ENCODE data around the gene TNFRSF4. TPM values are rescaled to one million over a fixed set of nuclear protein-coding genes. Genes with fewer than 3 reads are reported as not detected.

TNFRSF4 gene
- total RNA-seq, 2 experiments from 2014 or later: 1.1 TPM; not detected in 1

DNA sequence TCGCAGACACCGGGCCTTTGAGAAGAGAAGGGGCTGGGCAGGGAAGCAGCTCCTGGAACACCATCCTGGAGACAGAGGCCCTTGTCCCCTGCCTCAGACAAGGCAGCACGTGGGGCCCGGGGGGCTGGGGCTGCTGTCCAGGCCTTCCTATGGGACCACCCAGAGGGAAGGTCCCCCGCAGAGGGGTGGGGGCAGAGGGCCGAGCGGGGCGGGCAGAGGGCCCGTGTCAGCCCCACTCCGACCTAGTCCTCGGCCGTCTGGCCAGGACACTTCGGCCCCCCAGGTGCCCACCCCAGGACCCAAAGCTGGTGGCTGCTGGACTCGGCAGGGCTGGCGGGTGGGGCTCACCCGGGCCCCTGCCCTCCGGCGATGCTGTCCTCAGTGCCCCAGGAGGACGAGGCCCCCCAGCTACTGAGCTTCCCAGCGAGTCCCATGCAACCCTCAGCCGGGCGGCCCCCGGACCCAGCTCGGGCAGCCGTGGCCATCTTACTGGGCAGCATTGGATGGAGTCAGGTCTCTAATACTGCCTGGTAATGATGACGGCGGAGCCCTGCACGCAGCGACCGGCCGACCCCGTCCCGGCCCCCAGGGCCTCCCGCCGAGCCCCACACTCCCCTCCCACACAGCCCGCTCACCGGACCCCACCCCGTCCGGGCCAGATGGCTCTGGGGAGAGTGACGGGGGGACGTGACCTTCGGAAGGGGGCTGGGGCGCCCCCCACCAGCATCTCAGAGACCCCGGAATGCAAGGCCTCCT is 47.1 kb downstream of the TNFRSF4 start:
- BruUV-seq (replicated peaks): no TSS peak
- Histone ChIP-seq H3K9me2 (ENCODE audit: insufficient read depth, low read length) (no peaks in the 10 kb centered on the region), H3K27ac (ENCODE audit: low read depth, low read length, poor library complexity, severe bottlenecking) (no peak overlapping the region), H4K20me1 (ENCODE audit: insufficient read depth, low read length) (no peaks in the 10 kb centered on the region), H3K79me2 (ENCODE audit: insufficient read depth, low read depth, low read length) (no peaks in the 10 kb centered on the region), H3K4me2 (ENCODE audit: low read length) (no peak overlapping the region), H2AFZ (ENCODE audit: low read length) (no peak overlapping the region), H3K4me3 (ENCODE audit: low read depth, low read length, poor library complexity, severe bottlenecking) (no peak overlapping the region), H3K4me1 (ENCODE audit: insufficient read depth, low read length, poor library complexity, severe bottlenecking) (no peaks in the 10 kb centered on the region), H3K9me3 (ENCODE audit: low read length) (no peaks in the 10 kb centered on the region), H3K36me3 (ENCODE audit: insufficient read depth, low read length) (no peaks in the 10 kb centered on the region)
- DNase-seq (ENCODE audit: low spot score): no peak
- CTCF ChIA-PET (ENCODE audit: unreplicated experiment): no interaction called here
- POLR2A ChIA-PET: no interaction called here
- intact Hi-C loops (cut with micrococcal nuclease; ENCODE audit: unreplicated experiment): no loop called here
- no peak for TF ChIP-seq EZH2phosphoT487 (IDR thresholded peaks at IDR 0.05; ENCODE audit: borderline replicate concordance, low read depth, low read length)
- TF ChIP-seq, protein P1, sequence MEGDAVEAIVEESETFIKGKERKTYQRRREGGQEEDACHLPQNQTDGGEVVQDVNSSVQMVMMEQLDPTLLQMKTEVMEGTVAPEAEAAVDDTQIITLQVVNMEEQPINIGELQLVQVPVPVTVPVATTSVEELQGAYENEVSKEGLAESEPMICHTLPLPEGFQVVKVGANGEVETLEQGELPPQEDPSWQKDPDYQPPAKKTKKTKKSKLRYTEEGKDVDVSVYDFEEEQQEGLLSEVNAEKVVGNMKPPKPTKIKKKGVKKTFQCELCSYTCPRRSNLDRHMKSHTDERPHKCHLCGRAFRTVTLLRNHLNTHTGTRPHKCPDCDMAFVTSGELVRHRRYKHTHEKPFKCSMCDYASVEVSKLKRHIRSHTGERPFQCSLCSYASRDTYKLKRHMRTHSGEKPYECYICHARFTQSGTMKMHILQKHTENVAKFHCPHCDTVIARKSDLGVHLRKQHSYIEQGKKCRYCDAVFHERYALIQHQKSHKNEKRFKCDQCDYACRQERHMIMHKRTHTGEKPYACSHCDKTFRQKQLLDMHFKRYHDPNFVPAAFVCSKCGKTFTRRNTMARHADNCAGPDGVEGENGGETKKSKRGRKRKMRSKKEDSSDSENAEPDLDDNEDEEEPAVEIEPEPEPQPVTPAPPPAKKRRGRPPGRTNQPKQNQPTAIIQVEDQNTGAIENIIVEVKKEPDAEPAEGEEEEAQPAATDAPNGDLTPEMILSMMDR (conservative IDR thresholded peaks at IDR 0.05; ENCODE audit: low read length): no peak

- Histone ChIP-seq H2AFZ (ENCODE audit: low read length) (no peak overlapping the region), H3K9me3 (ENCODE audit: low read length) (no peaks in the 10 kb centered on the region), H3K79me2 (ENCODE audit: insufficient read depth, low read depth, low read length) (no peaks in the 10 kb centered on the region), H3K9me2 (ENCODE audit: insufficient read depth, low read length) (no peaks in the 10 kb centered on the region), H3K4me1 (ENCODE audit: insufficient read depth, low read length, poor library complexity, severe bottlenecking) (no peaks in the 10 kb centered on the region), H4K20me1 (ENCODE audit: insufficient read depth, low read length) (no peaks in the 10 kb centered on the region), H3K27ac (ENCODE audit: low read depth, low read length, poor library complexity, severe bottlenecking) (no peak overlapping the region), H3K4me3 (ENCODE audit: low read depth, low read length, poor library complexity, severe bottlenecking) (no peak overlapping the region), H3K36me3 (ENCODE audit: insufficient read depth, low read length) (no peaks in the 10 kb centered on the region), H3K4me2 (ENCODE audit: low read length) (no peak overlapping the region)
- no peak for TF ChIP-seq EZH2phosphoT487 (IDR thresholded peaks at IDR 0.05; ENCODE audit: borderline replicate concordance, low read depth, low read length)
- TF ChIP-seq, protein P1 (conservative IDR thresholded peaks at IDR 0.05; ENCODE audit: low read length): no peak
- ChIA-PET POLR2A (interaction anchor here (0.6 kb wide), 1 partner anchor 71 kb away, joined by 3 read pairs; no protein-coding TSS in a partner anchor), CTCF (ENCODE audit: unreplicated experiment) (no interaction called here)
- intact Hi-C loops (cut with micrococcal nuclease; ENCODE audit: unreplicated experiment): no loop called here
- DNase-seq (ENCODE audit: low spot score): no peak
- no TSS peak for BruUV-seq (replicated peaks)
Observed at GRCh38 chr1:1165900-1166421, 48.0 kb downstream of the TNFRSF4 start.

- Histone ChIP-seq H3K4me3 (ENCODE audit: low read depth, low read length, poor library complexity, severe bottlenecking) (no peak overlapping the region), H3K9me3 (ENCODE audit: low read length) (no peaks in the 10 kb centered on the region), H3K4me2 (ENCODE audit: low read length) (no peak overlapping the region), H3K79me2 (ENCODE audit: insufficient read depth, low read depth, low read length) (no peaks in the 10 kb centered on the region), H4K20me1 (ENCODE audit: insufficient read depth, low read length) (no peaks in the 10 kb centered on the region), H3K36me3 (ENCODE audit: insufficient read depth, low read length) (no peaks in the 10 kb centered on the region), H2AFZ (ENCODE audit: low read length) (no peak overlapping the region), H3K4me1 (ENCODE audit: insufficient read depth, low read length, poor library complexity, severe bottlenecking) (no peaks in the 10 kb centered on the region), H3K9me2 (ENCODE audit: insufficient read depth, low read length) (no peaks in the 10 kb centered on the region), H3K27ac (ENCODE audit: low read depth, low read length, poor library complexity, severe bottlenecking) (no peak overlapping the region)
- BruUV-seq (replicated peaks): no TSS peak
- TF ChIP-seq, protein P1 (conservative IDR thresholded peaks at IDR 0.05; ENCODE audit: low read length): no peak
- no peak for TF ChIP-seq EZH2phosphoT487 (IDR thresholded peaks at IDR 0.05; ENCODE audit: borderline replicate concordance, low read depth, low read length)
- no peak for DNase-seq (ENCODE audit: low spot score)
- intact Hi-C loops (cut with micrococcal nuclease; ENCODE audit: unreplicated experiment): no loop called here
- POLR2A ChIA-PET: interaction anchor here (0.6 kb wide), 1 partner anchor 70 kb away, joined by 3 read pairs; no protein-coding TSS in a partner anchor
- CTCF ChIA-PET (ENCODE audit: unreplicated experiment): no interaction called here
Observed at GRCh38 chr1:1165485-1165884, 48.5 kb downstream of the TNFRSF4 start.

Measured in OCI-LY7 (cell line).